K562 (cell line): ENCODE data around the gene SLIT1. TPM values are rescaled to one million over a fixed set of nuclear protein-coding genes. Genes with fewer than 3 reads are reported as not detected.

Source experiments
- ATAC-seq: fragments of 200-7000 bp; cut with Tn5 transposase; 3 replicates; pipeline ENCODE4 v1.9.1; 2020; ENCODE audit warnings: moderate library complexity
- BruUV-seq: library from RNA; stranded (reverse); fragments of 400-500 nt; replicated peaks from 2 replicates; lab custom pipeline; 2021; lab: Mats Ljungman, UMichigan
- CTCF ChIA-PET: fragments of 300-600 bp; formaldehyde crosslinking; extraction: SDS; loops from one replicate; lab custom pipeline; 2021; ENCODE audit warnings: low intra/inter-chr PET ratio; lab: Yijun Ruan, JAX
- POLR2A ChIA-PET: fragments of 300-600, 350-650 bp; sonication (Branson Sonifier 250); formaldehyde crosslinking; extraction: SDS; loops from one replicate; lab custom pipeline; 2021; ENCODE audit warnings: antibody characterized with exemption, inconsistent platforms; lab: Yijun Ruan, JAX
- DNase-seq, 4 experiments: peaks; one replicate each; pipeline versions ENCODE4 v3.0.0 to v3.0.0-alpha.2; 2011 to 2018; ENCODE audit warnings: low spot score in 3 of 4, mixed read lengths in 3 of 4; ENCODE audit errors: extremely low read depth in 1 of 4
- FAIRE-seq: peaks from 2 replicates; lab custom pipeline; 2011; peaks lifted over from hg19 to GRCh38; lab: Jason Lieb, UNC
- H2AFZ ChIP-seq: 2 replicates; pipeline ENCODE4 v1.6.0; 2011; ENCODE audit warnings: low read depth, low read length, control low read depth, inconsistent platforms
- H3K27ac ChIP-seq: fragments of 200-600 bp; 3 replicates; pipeline ENCODE4 v1.8.0; 2011; ENCODE audit warnings: low read depth, mild to moderate bottlenecking, control low read depth, inconsistent platforms, low read length, moderate library complexity, mixed read lengths; ENCODE audit errors: extremely low read depth
- H3K27me3 ChIP-seq, 2 experiments: fragments of 300-600 bp in 1 of 2; 2 replicates in 1 of 2; 3 replicates in 1 of 2; pipeline versions ENCODE4 v1.6.0 to v1.8.0; 2011; ENCODE audit warnings: inconsistent platforms in 2 of 2, low read length in 2 of 2, mild to moderate bottlenecking in 1 of 2, mixed read lengths in 1 of 2, moderate library complexity in 1 of 2; ENCODE audit not compliant: control insufficient read depth in 2 of 2, insufficient read depth in 2 of 2
- H3K36me3 ChIP-seq: fragments of 300-600 bp; 3 replicates; pipeline ENCODE4 v1.8.0; 2011; ENCODE audit warnings: mild to moderate bottlenecking, low read length, inconsistent platforms; ENCODE audit not compliant: control insufficient read depth, insufficient read depth
- H3K4me1 ChIP-seq, 2 experiments: fragments of 200-600 bp in 1 of 2; replicated peaks in 1 of 2; 2 replicates in 1 of 2; 3 replicates in 1 of 2; pipeline versions ENCODE4 v1.5.1 to v1.8.0; 2011; ENCODE audit warnings: inconsistent platforms in 2 of 2, low read length in 2 of 2, mild to moderate bottlenecking in 1 of 2, mixed read lengths in 1 of 2, moderate library complexity in 1 of 2; ENCODE audit not compliant: control insufficient read depth in 2 of 2, insufficient read depth in 2 of 2
- H3K4me2 ChIP-seq: 2 replicates; pipeline ENCODE4 v1.6.1; 2011; ENCODE audit warnings: low read length, control low read depth, inconsistent platforms, mixed read lengths; ENCODE audit not compliant: insufficient read depth
- H3K4me3 ChIP-seq: fragments of 200-600 bp; sonication (generic), shearing (Covaris generic); 2 replicates; pipeline ENCODE4 v1.5.1; 2016; ENCODE audit warnings: control low read depth, inconsistent platforms
- H3K79me2 ChIP-seq: fragments of 200-600 bp; 3 replicates; pipeline ENCODE4 v1.8.0; 2011; ENCODE audit warnings: low read length, inconsistent platforms; ENCODE audit not compliant: control insufficient read depth, insufficient read depth
- H3K9ac ChIP-seq, 2 experiments: 2 replicates each; pipeline versions ENCODE4 v1.6.0 to v1.6.1; 2011; ENCODE audit warnings: low read depth in 2 of 2, low read length in 2 of 2, control low read depth in 1 of 2, inconsistent platforms in 1 of 2, mild to moderate bottlenecking in 1 of 2, mixed read lengths in 1 of 2; ENCODE audit not compliant: insufficient read depth in 1 of 2
- H3K9me1 ChIP-seq: one replicate; pipeline ENCODE4 v1.6.0; 2011; ENCODE audit warnings: inconsistent platforms, mild to moderate bottlenecking, low read length, moderate library complexity; ENCODE audit not compliant: control insufficient read depth, insufficient read depth
- H3K9me3 ChIP-seq: replicated peaks from 2 replicates; pipeline ENCODE4 v1.5.1; 2011; ENCODE audit warnings: low read depth, low read length, inconsistent platforms; ENCODE audit not compliant: control insufficient read depth, insufficient read depth
- H4K20me1 ChIP-seq: replicated peaks from 2 replicates; pipeline ENCODE4 v1.6.1; 2011; ENCODE audit warnings: low read length, inconsistent platforms, mixed read lengths; ENCODE audit not compliant: control insufficient read depth, insufficient read depth
- DMBX1 ChIP-seq: fragments of 250-450 bp; sonication (Bioruptor Pico); IDR thresholded peaks from 2 replicates; pipeline ENCODE4 v1.8.0; 2022; ENCODE audit warnings: inconsistent platforms, mild to moderate bottlenecking, moderate library complexity, borderline replicate concordance
- HDGF ChIP-seq: fragments of 450-650 bp; IDR thresholded peaks from 2 replicates; pipeline ENCODE4 v1.6.1; 2016
- KAT2B ChIP-seq: IDR thresholded peaks from one replicate; pipeline ENCODE4 v1.6.1; 2012; ENCODE audit warnings: low read depth, mild to moderate bottlenecking, control low read depth, inconsistent platforms, low read length, moderate library complexity
- NFRKB ChIP-seq: fragments of 450-650 bp; IDR thresholded peaks from 2 replicates; pipeline ENCODE4 v1.6.1; 2016; ENCODE audit warnings: low read depth
- PKNOX1 ChIP-seq: fragments of 450-650 bp; IDR thresholded peaks from 2 replicates; pipeline ENCODE4 v1.6.1; 2016
- THRB ChIP-seq: fragments of 450-650 bp; formaldehyde crosslinking; conservative IDR thresholded peaks from 2 replicates; pipeline ENCODE4 v1.4.0; 2022; ENCODE audit warnings: mild to moderate bottlenecking, missing genetic modification characterization
- ZC3H4 ChIP-seq: sonication (generic); formaldehyde crosslinking; IDR thresholded peaks from 2 replicates; pipeline ENCODE4 v1.9.0; 2021; ENCODE audit warnings: missing genetic modification reagents, borderline replicate concordance
- ZNF518B ChIP-seq: fragments of 250-450 bp; sonication (Bioruptor Pico); IDR thresholded peaks from 2 replicates; pipeline ENCODE4 v1.5.0; 2021; ENCODE audit warnings: mild to moderate bottlenecking, moderate library complexity
- ZNF668 ChIP-seq: fragments of 250-450 bp; sonication (Bioruptor Pico); IDR thresholded peaks from 2 replicates; pipeline ENCODE4 v1.8.0; 2022; ENCODE audit warnings: mild to moderate bottlenecking, inconsistent platforms
- WGBS: fragments of 100-300 bp; shearing (Covaris generic); methylation state at CpG from one replicate; pipeline ENCODE4 v1.1.6; 2016; ENCODE audit warnings: low coverage, mixed read lengths; ENCODE audit not compliant: insufficient coverage; ENCODE audit errors: missing lambda C conversion rate; 5-methylcytosine and 5-hydroxymethylcytosine counted together
- in situ Hi-C: fragments of 300-500 bp; cut with MboI; formaldehyde crosslinking; loops from 4 replicates; pipeline ENCODE4 v1.15.0; 2018; ENCODE audit warnings: inconsistent platforms, mixed read lengths
- intact Hi-C: fragments of 100-400 bp; cut with micrococcal nuclease; formaldehyde crosslinking; loops from 2 replicates; pipeline ENCODE4 v1.14.2; 2022
- polyA plus RNA-seq, 8 experiments: library from polyadenylated mRNA; depleted of rRNA in 4 of 8; stranded (reverse) in 5 of 8; unstranded in 3 of 8; fragments of >200 nt; fragmentation: Nextera tagmentation in 2 of 8; fragmentation: Illumina TruSeq in 1 of 8; extraction: Ambion mirVana in 2 of 8; extraction: Trizol in 1 of 8; gene quantifications; 2 replicates each; pipeline versions ENCODE4 v1.2.1 to v1.2.3, GENCODE V29; 2011 to 2014; ENCODE audit warnings: inconsistent platforms in 1 of 8, missing spikeins in 1 of 8
- total RNA-seq, 7 experiments: library from RNA; depleted of rRNA in 6 of 7; stranded (reverse); fragments of >200 nt in 6 of 7; fragmentation: Illumina TruSeq in 2 of 7; extraction: Trizol in 2 of 7; gene quantifications; 2 replicates each; pipeline versions ENCODE4 v1.2.1 to v1.2.3, GENCODE V29; 2011 to 2021; ENCODE audit warnings: low replicate concordance in 1 of 7

SLIT1 gene
- total and polyA plus RNA-seq, 9 of the 15 experiments (the other 6 are each of a cell fraction or from before 2014, with no cell fraction given): 0.01 to 0.11 (median 0.04) TPM; not detected in 3

- Histone ChIP-seq H3K9me3 (no peaks in the 10 kb centered on the region), H3K9me1 (no peaks in the 10 kb centered on the region), H3K79me2 (no peaks in the 10 kb centered on the region), H4K20me1 (no peaks in the 10 kb centered on the region; the same call in 1 of the 2 replicates), H3K27me3 (peaks cover 26 to 66% of the 10 kb centered on the region in 2 experiments), H3K4me3 (no peak overlapping the region), H3K4me1 (no peaks in the 10 kb centered on the region), H2AFZ (no peak overlapping the region), H3K36me3 (no peaks in the 10 kb centered on the region), H3K27ac (no peak overlapping the region), H3K9ac (no peak overlapping the region), H3K4me2 (no peak overlapping the region)
- TF ChIP-seq PKNOX1 (no peak), ZNF518B (CRISPR knock-in tag) (no peak), THRB (CRISPR knock-in tag) (no peak), NFRKB (no peak), ZC3H4 (CRISPR knock-in tag) (no peak), ZNF668 (CRISPR knock-in tag) (no peak), KAT2B (no peak), HDGF (no peak), DMBX1 (CRISPR knock-in tag) (no peak)
- POLR2A ChIA-PET: no interaction called here
- FAIRE-seq: no peak
- ATAC-seq: no peak
- CTCF ChIA-PET: no interaction called here
- 0% methylated on average over 6 of the region's 6 CpGs for WGBS
- no TSS peak for BruUV-seq
- intact Hi-C loops (no loop called here), in situ Hi-C loops (no loop called here)
- DNase-seq: no peak
Measured at GRCh38 chr10:97139651-97140048, 46.1 kb downstream of the SLIT1 start.
